ENCODE results near the gene CAMK2D.
"Not testable (repeated sequence)": the region's sequence is repeated elsewhere in the genome, so short reads cannot be mapped to it uniquely, and the experiment has no call there.

CAMK2D gene

DNA sequence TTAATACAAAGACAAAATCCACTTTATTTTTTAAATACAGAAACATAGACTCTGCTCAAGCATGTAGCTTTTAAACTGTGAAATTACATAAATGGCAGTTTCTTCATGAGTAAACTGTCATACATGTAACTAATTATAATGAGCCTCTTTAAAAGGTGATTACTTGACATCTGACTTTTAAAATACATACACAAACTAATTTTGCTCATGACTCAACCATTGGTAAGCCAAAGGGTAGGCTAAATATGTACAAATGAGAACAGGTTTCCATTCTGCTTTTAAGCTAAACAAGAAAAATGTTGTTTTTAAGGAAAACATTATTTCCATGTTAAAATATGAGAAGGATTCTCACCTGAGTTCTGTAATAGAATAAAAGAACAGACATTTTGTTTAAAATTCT is 27.9 kb downstream of the CAMK2D start:
- no peak for DNase-seq (ENCODE audit: extremely low read depth in 1 of 2, low read depth in 1 of 2)

GRCh38 chr4:113732967-113733527 is 28.5 kb downstream of the CAMK2D start:
- DNase-seq (ENCODE audit: extremely low read depth in 1 of 2, low read depth in 1 of 2): no peak

- DNase-seq (ENCODE audit: extremely low read depth in 1 of 2, low read depth in 1 of 2): no peak
Observed at GRCh38 chr4:113730467-113731216, 30.9 kb downstream of the CAMK2D start.

GRCh38 chr4:113727802-113728201 is 33.7 kb downstream of the CAMK2D start:
- DNase-seq (ENCODE audit: extremely low read depth in 1 of 2, low read depth in 1 of 2): no peak

- no peak for DNase-seq (ENCODE audit: extremely low read depth in 1 of 2, low read depth in 1 of 2)
Observed at GRCh38 chr4:113725963-113726362, 35.6 kb downstream of the CAMK2D start.

DNA sequence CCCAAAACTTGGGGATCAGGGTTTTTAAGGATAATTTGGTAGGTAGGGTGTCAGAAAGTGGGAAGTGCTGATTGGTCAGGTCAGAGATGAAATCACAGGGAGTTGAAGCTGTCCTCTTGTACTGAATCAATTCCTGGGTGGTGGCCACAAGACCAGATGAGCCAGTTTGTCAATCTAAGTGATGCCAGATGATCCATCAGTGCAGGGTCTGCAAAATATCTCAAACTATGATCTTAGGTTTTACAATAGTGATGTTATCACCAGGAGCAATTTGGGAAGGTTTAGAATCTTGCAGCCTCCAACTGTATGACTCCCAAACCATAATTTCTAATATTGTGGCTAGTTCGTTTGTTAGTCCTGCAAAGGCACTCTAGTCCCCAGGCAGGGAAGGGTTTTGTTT is 43.3 kb downstream of the CAMK2D start:
- no peak for DNase-seq (ENCODE audit: extremely low read depth in 1 of 2, low read depth in 1 of 2)

- DNase-seq (ENCODE audit: extremely low read depth in 1 of 2, low read depth in 1 of 2): no peak
Observed at GRCh38 chr4:113711883-113712662, 49.5 kb downstream of the CAMK2D start.

GRCh38 chr4:113708250-113708649 is 53.3 kb downstream of the CAMK2D start:
- no peak for DNase-seq (ENCODE audit: extremely low read depth in 1 of 2, low read depth in 1 of 2)

- DNase-seq (ENCODE audit: extremely low read depth in 1 of 2, low read depth in 1 of 2): no peak
Observed at GRCh38 chr4:113707048-113707447, 54.5 kb downstream of the CAMK2D start.

DNA sequence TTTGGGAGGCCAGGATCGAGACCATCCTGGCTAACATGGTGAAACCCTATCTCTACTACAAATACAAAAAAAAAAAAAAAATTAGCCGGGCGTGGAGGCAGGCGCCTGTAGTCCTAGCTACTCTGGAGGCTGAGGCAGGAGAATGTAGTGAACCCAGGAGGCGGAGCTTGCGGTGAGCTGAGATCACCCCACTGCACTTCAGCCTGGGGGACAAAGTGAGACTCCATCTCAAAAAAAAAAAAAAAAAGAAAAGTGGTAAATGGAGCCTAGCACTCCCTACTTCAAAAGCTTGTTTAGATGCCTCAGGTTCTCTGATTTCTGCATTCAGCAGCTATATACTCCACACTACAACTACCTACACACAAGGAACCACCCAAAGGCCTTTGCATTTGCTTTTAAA is 56.4 kb downstream of the CAMK2D start:
- not testable (repeated sequence) for DNase-seq (ENCODE audit: extremely low read depth in 1 of 2, low read depth in 1 of 2)

GRCh38 chr4:113702596-113702995 is 58.9 kb downstream of the CAMK2D start:
- not testable (repeated sequence) for DNase-seq (ENCODE audit: extremely low read depth in 1 of 2, low read depth in 1 of 2)

DNA sequence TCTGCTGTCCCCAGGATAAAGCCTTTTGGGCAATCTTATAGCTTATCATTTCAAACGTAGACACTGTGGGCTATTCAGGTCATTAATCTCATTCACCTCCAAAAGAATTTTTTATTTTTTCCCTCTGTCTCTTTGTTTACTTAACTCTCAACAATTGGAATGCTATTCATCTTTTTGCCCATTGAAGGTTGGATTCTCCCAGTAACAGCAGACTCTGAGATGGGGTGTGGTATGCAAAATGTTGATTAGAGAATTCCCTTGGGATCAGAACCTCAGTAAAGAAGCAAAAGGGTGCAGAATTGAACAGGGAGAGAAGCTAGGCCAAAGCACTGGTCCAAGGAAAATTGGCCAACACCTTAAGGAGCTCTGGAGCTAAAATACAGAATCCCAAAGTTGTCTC is 60.4 kb downstream of the CAMK2D start:
- DNase-seq (ENCODE audit: extremely low read depth in 1 of 2, low read depth in 1 of 2): no peak

- DNase-seq (ENCODE audit: extremely low read depth in 1 of 2, low read depth in 1 of 2): no peak
Observed at GRCh38 chr4:113700602-113701150, 60.9 kb downstream of the CAMK2D start.

- DNase-seq (ENCODE audit: extremely low read depth in 1 of 2, low read depth in 1 of 2): no peak
Observed at GRCh38 chr4:113699772-113700171, 61.8 kb downstream of the CAMK2D start.

DNA sequence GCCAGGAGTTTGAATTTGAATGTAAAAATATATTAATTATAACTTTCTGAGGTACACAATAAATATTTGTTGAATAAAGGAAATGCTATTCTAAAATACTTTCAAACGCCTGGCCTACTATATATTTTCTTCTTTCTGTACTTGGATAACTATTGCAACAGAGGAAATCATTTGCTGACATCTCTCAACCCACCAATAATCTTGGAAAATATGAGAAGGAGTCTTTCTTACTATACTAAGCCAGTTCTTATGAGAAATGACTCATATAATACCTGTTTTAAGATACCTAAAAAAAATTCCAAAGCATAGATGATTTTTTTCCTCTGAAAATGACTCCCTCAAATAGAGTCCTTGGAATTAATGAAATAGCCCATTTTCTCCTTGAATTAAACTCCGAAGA is 64.1 kb downstream of the CAMK2D start:
- no peak for DNase-seq (ENCODE audit: extremely low read depth in 1 of 2, low read depth in 1 of 2)

DNA sequence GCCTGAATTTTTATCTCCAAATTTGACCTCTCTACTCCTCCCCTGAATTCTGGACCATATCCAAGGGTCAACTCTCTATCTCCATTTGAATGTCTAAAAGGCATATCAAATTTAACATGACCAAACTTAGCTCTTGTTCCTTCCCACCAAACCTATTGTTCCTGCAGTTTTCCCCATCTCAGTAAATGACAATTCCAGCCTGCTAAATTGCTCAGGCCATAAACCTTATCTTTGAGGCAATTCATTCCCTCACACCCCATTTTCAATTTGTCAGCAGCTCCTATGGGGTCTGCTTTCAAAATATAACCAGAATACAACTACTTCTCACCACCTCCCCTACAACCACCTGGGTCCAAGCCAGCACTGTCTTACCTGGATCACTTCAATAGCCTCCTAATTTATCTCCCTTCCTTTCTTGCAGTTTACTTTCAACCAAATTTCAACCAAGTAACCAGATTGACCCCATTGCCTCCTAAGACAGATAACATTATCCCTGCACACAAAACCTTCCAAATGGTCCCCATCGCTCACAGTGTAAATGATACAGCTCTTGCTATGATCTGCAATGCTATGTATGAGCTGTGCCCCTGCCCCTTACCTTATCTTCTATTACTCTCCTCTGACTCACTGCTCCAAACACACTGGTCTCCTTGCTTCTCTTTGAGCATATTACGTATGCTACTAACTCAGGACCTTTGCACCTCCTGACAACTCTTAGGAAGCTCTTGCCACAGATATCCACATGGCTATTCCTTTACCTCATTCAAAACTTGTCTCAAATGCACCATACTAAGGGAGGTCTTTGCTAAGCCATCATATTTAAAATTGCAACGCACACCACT is 66.0 kb downstream of the CAMK2D start:
- no peak for DNase-seq (ENCODE audit: extremely low read depth in 1 of 2, low read depth in 1 of 2)

DNA sequence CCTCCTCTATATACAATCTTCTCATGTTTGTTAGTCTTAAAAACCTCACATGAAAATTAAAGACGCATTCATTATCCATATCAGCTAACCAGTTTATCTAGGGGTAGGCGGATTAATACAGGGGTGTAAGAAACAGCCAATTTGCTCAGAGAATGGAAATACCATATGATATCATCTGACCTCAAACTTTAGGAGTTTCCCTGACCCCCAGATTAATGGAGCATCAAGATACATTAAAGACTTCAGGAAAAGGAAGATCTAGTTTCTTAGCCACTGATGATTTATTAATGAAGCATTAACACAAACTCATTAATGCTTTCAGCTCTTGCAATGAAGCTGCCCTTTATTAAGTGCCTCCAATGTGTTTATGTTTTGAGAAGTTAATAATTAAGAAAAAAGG is 67.5 kb downstream of the CAMK2D start:
- DNase-seq (ENCODE audit: extremely low read depth in 1 of 2, low read depth in 1 of 2): no peak

GRCh38 chr4:113692809-113693411 is 68.6 kb downstream of the CAMK2D start:
- DNase-seq (ENCODE audit: extremely low read depth in 1 of 2, low read depth in 1 of 2): no peak

- no peak for DNase-seq (ENCODE audit: extremely low read depth in 1 of 2, low read depth in 1 of 2)
Observed at GRCh38 chr4:113691676-113692075, 69.9 kb downstream of the CAMK2D start.

- DNase-seq (ENCODE audit: extremely low read depth in 1 of 2, low read depth in 1 of 2): no peak
Observed at GRCh38 chr4:113689394-113689793, 72.1 kb downstream of the CAMK2D start.

Measured in activated CD8-positive, alpha-beta memory T cell treated with anti-CD3 and anti-CD28 coated beads for 1 hour (primary cell).